Measurements from ENCODE around the gene PGAP1. TPM values are rescaled to one million over a fixed set of nuclear protein-coding genes. Genes with fewer than 3 reads are reported as not detected.

Gene PGAP1
- polyA plus RNA-seq, 3 donors = 0.10 to 0.81 (median 0.33) TPM

- peaks cover 0 to 4% (median 0%) of the 10 kb centered on the region in 7 donors for H3K9me3 Mint-ChIP-seq
These were observed 48.5 kb upstream of the PGAP1 start for GRCh38 chr2:196974970-196975369.

GRCh38 chr2:196971574-196972279 is 45.2 kb upstream of the PGAP1 start:
- no peak overlapping the region for H3K4me2 ChIP-seq (replicated peaks; ENCODE audit: extremely low read depth, low read length, poor library complexity, severe bottlenecking)
- no peaks in the 10 kb centered on the region for H3K4me1 Mint-ChIP-seq
- H3K9me3 ChIP-seq (replicated peaks in 1 of 2; ENCODE audit: control insufficient read depth in 1 of 2, insufficient read depth in 1 of 2, low read length in 2 of 2) = no peaks in the 10 kb centered on the region

More at GRCh38 chr2:196974970-196975369, 48.5 kb upstream of the PGAP1 start:
- Mint-ChIP-seq H3K4me3 (no peak overlapping the region), H3K4me1 (no peaks in the 10 kb centered on the region), H3K27ac (no peak overlapping the region), H3K36me3 (peaks cover 0 to 2% of the 10 kb centered on the region in 2 donors), H3K27me3 (ENCODE audit: low read depth in 3 of 3) (peaks cover 0 to 1% (median 1%) of the 10 kb centered on the region in 3 donors)
- Histone ChIP-seq H3K9me3 (replicated peaks in 1 of 2; ENCODE audit: control insufficient read depth in 1 of 2, insufficient read depth in 1 of 2, low read length in 2 of 2) (no peaks in the 10 kb centered on the region), H3K4me3 (replicated peaks in 1 of 3; ENCODE audit: low read depth in 2 of 3, low read length in 3 of 3) (no peak overlapping the region), H4K20me1 (ENCODE audit: insufficient read depth, low read length) (no peaks in the 10 kb centered on the region), H3K27me3 (ENCODE audit: control insufficient read depth in 2 of 2, insufficient read depth in 2 of 2, low read length in 2 of 2) (no peaks in the 10 kb centered on the region), H3K79me2 (ENCODE audit: insufficient read depth, low read length) (no peaks in the 10 kb centered on the region), H3K27ac (ENCODE audit: low read depth in 1 of 2, low read length in 2 of 2) (no peak overlapping the region), H3K4me1 (ENCODE audit: control insufficient read depth in 1 of 2, insufficient read depth in 2 of 2, low read length in 2 of 2) (no peaks in the 10 kb centered on the region), H3K36me3 (replicated peaks in 1 of 2; ENCODE audit: control insufficient read depth in 1 of 2, insufficient read depth in 2 of 2, low read length in 2 of 2) (no peaks in the 10 kb centered on the region), H2AFZ (ENCODE audit: insufficient read depth, low read depth, low read length, poor library complexity, severe bottlenecking) (no peak overlapping the region), H3K4me2 (replicated peaks; ENCODE audit: extremely low read depth, low read length, poor library complexity, severe bottlenecking) (no peak overlapping the region), H3K9ac (ENCODE audit: insufficient read depth, low read length, poor library complexity, severe bottlenecking) (no peak overlapping the region)
- no CpG with 5 or more reads among the region's 1 CpG for WGBS (ENCODE audit: insufficient coverage)
- DNase-seq = no peak
- intact Hi-C loops (cut with micrococcal nuclease) = no loop called here
- no peak for TF ChIP-seq CTCF (IDR thresholded peaks at IDR 0.05)

More at GRCh38 chr2:196971574-196972279, 45.2 kb upstream of the PGAP1 start:
- no peak overlapping the region for H2AFZ ChIP-seq (ENCODE audit: insufficient read depth, low read depth, low read length, poor library complexity, severe bottlenecking)
- H3K4me3 Mint-ChIP-seq = no peak overlapping the region
- no peaks in the 10 kb centered on the region for H3K79me2 ChIP-seq (ENCODE audit: insufficient read depth, low read length)
- no peak for DNase-seq
- peaks cover 0 to 3% (median 0%) of the 10 kb centered on the region in 7 donors for H3K9me3 Mint-ChIP-seq
- H3K27me3 ChIP-seq (ENCODE audit: control insufficient read depth in 2 of 2, insufficient read depth in 2 of 2, low read length in 2 of 2) = no peaks in the 10 kb centered on the region
- peaks cover 1 to 3% (median 2%) of the 10 kb centered on the region in 3 donors for H3K27me3 Mint-ChIP-seq (ENCODE audit: low read depth in 3 of 3)
- no peak overlapping the region for H3K27ac ChIP-seq (ENCODE audit: low read depth in 1 of 2, low read length in 2 of 2)
- peaks cover 0 to 2% of the 10 kb centered on the region in 2 donors for H3K36me3 Mint-ChIP-seq
- no peak for TF ChIP-seq CTCF (IDR thresholded peaks at IDR 0.05)
- intact Hi-C loops (cut with micrococcal nuclease) = no loop called here
- peak overlapping the region in 1 of 7 donors; percentile 43 for H3K27ac Mint-ChIP-seq
- no peaks in the 10 kb centered on the region for H3K36me3 ChIP-seq (replicated peaks in 1 of 2; ENCODE audit: control insufficient read depth in 1 of 2, insufficient read depth in 2 of 2, low read length in 2 of 2)
- H4K20me1 ChIP-seq (ENCODE audit: insufficient read depth, low read length) = no peaks in the 10 kb centered on the region
- WGBS (ENCODE audit: insufficient coverage) = no CpG with 5 or more reads among the region's 3 CpGs
- no peak overlapping the region for H3K9ac ChIP-seq (ENCODE audit: insufficient read depth, low read length, poor library complexity, severe bottlenecking)
- H3K4me3 ChIP-seq (replicated peaks in 1 of 3; ENCODE audit: low read depth in 2 of 3, low read length in 3 of 3) = no peak overlapping the region
- H3K4me1 ChIP-seq (ENCODE audit: control insufficient read depth in 1 of 2, insufficient read depth in 2 of 2, low read length in 2 of 2) = no peaks in the 10 kb centered on the region
